Mesothelial cell of epicardium (in vitro differentiated cells): ENCODE results near the gene IQCK. TPM values are rescaled to one million over a fixed set of nuclear protein-coding genes. Genes with fewer than 3 reads are reported as not detected.

Source experiments
- DNase-seq, 2 experiments: peaks; one replicate each; pipeline ENCODE4 v3.0.0; 2021; ENCODE audit warnings: low spot score in 2 of 2; ENCODE audit not compliant: unreplicated experiment in 2 of 2
- H3K27ac Mint-ChIP-seq: 2 replicates; pipeline ENCODE4 v1.8.0; 2021; ENCODE audit warnings: mixed read lengths
- H3K27me3 Mint-ChIP-seq: 2 replicates; pipeline ENCODE4 v1.8.0; 2021; ENCODE audit warnings: low read depth, mixed read lengths
- H3K36me3 Mint-ChIP-seq: 2 replicates; pipeline ENCODE4 v1.8.0; 2021; ENCODE audit warnings: mixed read lengths
- H3K4me1 Mint-ChIP-seq: 2 replicates; pipeline ENCODE4 v1.8.0; 2021; ENCODE audit warnings: mixed read lengths
- H3K4me3 Mint-ChIP-seq: 2 replicates; pipeline ENCODE4 v1.8.0; 2021; ENCODE audit warnings: mild to moderate bottlenecking, moderate library complexity, mixed read lengths
- H3K9me3 Mint-ChIP-seq: 2 replicates; pipeline ENCODE4 v1.8.0; 2021; ENCODE audit warnings: mixed read lengths
- total RNA-seq: library from RNA; stranded (reverse); gene quantifications from 3 replicates; pipeline ENCODE4 v1.2.1, GENCODE V29; 2021
- TF ChIP-seq, protein P1 (sequence below): fragments of 200-600 bp; sonication (generic); IDR thresholded peaks from one replicate; pipeline ENCODE4 v1.5.0; 2021; ENCODE audit warnings: antibody characterized with exemption; ENCODE audit not compliant: unreplicated experiment

IQCK gene
- total RNA-seq, 1 donor from 2014 or later = 16.0 TPM

- Mint-ChIP-seq H3K4me3 (no peak overlapping the region), H3K27me3 (no peaks in the 10 kb centered on the region), H3K36me3 (peaks cover 30% of the 10 kb centered on the region), H3K4me1 (no peaks in the 10 kb centered on the region), H3K9me3 (no peaks in the 10 kb centered on the region), H3K27ac (no peak overlapping the region)
- DNase-seq = no peak
- TF ChIP-seq, protein P1, sequence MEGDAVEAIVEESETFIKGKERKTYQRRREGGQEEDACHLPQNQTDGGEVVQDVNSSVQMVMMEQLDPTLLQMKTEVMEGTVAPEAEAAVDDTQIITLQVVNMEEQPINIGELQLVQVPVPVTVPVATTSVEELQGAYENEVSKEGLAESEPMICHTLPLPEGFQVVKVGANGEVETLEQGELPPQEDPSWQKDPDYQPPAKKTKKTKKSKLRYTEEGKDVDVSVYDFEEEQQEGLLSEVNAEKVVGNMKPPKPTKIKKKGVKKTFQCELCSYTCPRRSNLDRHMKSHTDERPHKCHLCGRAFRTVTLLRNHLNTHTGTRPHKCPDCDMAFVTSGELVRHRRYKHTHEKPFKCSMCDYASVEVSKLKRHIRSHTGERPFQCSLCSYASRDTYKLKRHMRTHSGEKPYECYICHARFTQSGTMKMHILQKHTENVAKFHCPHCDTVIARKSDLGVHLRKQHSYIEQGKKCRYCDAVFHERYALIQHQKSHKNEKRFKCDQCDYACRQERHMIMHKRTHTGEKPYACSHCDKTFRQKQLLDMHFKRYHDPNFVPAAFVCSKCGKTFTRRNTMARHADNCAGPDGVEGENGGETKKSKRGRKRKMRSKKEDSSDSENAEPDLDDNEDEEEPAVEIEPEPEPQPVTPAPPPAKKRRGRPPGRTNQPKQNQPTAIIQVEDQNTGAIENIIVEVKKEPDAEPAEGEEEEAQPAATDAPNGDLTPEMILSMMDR = no peak
Observed at GRCh38 chr16:19872179-19872863, 154.2 kb downstream of the IQCK start.

DNA sequence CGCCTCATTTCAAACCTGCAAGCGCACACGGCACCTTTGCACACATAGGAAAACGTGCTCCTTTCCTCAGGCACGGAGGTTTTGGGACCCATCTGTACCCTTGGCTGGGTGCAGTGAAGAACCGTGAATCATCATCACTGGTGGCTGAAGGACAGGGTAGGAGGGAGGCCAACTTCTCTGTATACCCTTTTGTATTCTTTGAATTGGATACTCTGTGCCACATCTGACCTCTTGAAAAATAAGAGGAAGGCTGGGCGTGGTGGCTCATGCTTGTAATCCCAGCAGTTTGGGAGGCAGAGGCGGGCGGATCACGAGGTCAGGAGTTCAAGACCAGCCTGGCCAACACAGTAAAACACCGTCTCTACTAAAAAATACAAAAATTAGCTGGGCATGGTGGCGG lies 154.9 kb downstream of the IQCK start:
- peaks cover 30% of the 10 kb centered on the region for H3K36me3 Mint-ChIP-seq
- H3K4me3 Mint-ChIP-seq = no peak overlapping the region
- H3K27me3 Mint-ChIP-seq = no peaks in the 10 kb centered on the region
- H3K27ac Mint-ChIP-seq = no peak overlapping the region
- no peaks in the 10 kb centered on the region for H3K9me3 Mint-ChIP-seq
- TF ChIP-seq, protein P1 = no peak
- no peak for DNase-seq
- H3K4me1 Mint-ChIP-seq = no peaks in the 10 kb centered on the region

DNA sequence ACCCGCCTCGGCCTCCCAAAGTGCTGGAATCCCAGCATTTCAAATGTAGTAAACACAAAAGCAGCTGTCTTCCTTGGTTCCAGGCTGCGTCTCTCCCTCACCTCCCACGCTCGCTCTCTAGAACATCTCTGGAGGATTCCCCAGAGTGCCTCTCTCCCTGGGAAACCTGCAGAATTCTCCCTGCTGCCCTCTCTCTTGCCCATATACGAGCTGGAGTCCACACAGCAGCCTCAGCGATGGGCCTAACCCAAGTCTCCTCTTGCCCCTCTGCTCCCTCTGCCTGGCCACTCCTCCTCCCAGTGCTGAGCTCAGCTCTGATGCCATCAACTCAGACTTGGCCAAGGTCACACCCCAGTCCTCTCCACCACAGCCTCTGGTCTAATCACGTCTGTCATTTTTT lies 156.0 kb downstream of the IQCK start:
- Mint-ChIP-seq H3K4me1 (peaks cover 1% of the 10 kb centered on the region), H3K27me3 (no peaks in the 10 kb centered on the region), H3K27ac (no peak overlapping the region), H3K4me3 (no peak overlapping the region), H3K9me3 (no peaks in the 10 kb centered on the region), H3K36me3 (peaks cover 27% of the 10 kb centered on the region)
- TF ChIP-seq, protein P1 = no peak
- no peak for DNase-seq

DNA sequence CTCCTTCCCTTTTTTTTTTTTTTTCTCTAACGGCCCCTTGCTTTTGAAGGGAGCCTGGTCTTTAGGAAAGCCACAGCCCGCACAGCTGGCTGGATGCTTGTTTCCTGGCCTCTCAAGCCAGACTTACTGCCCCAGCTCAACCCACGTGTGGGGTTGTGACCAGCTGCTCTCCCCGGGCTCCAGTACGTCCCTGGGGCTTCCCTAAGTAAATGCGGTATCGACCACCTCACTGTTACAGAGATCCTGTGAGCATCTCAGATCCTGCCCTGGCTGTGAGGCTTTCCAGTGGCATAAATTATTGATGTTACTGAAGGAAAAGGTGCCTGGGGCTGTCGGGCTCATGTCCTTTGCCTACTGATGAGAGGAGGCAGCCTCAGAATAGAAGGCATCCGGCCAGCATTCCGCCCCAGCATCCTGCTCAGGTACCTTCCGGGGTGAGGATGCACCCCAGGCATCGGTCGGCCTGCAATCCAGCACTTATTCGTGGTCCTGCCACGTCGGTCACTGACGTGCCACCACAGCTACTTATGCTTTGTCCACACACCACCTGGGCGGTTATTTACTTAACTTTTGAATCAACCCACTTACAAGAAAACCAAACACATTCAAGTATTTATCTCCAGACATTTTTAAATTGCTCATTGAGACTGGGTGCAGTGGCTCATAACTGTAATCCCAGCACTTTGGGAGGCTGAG lies 156.9 kb downstream of the IQCK start:
- no peak overlapping the region for H3K27ac Mint-ChIP-seq
- no peak for DNase-seq
- no peak overlapping the region for H3K4me3 Mint-ChIP-seq
- no peaks in the 10 kb centered on the region for H3K27me3 Mint-ChIP-seq
- peaks cover 8% of the 10 kb centered on the region for H3K4me1 Mint-ChIP-seq
- TF ChIP-seq, protein P1 = no peak
- H3K9me3 Mint-ChIP-seq = no peaks in the 10 kb centered on the region
- H3K36me3 Mint-ChIP-seq = peaks cover 27% of the 10 kb centered on the region

GRCh38 chr16:19875900-19876299 lies 157.8 kb downstream of the IQCK start:
- no peaks in the 10 kb centered on the region for H3K9me3 Mint-ChIP-seq
- no peak overlapping the region for H3K4me3 Mint-ChIP-seq
- H3K4me1 Mint-ChIP-seq = peaks cover 8% of the 10 kb centered on the region
- H3K27me3 Mint-ChIP-seq = no peaks in the 10 kb centered on the region
- DNase-seq = no peak
- peaks cover 21% of the 10 kb centered on the region for H3K36me3 Mint-ChIP-seq
- no peak overlapping the region for H3K27ac Mint-ChIP-seq
- TF ChIP-seq, protein P1 = no peak
